Common myeloid progenitor, CD34-positive (primary cell): ENCODE measurements around the gene LENG8.
"Not testable (repeated sequence)": the region's sequence is repeated elsewhere in the genome, so short reads cannot be mapped to it uniquely, and the experiment has no call there.

Experiments
- CTCF ChIA-PET: fragments of 350-600 bp; sonication (Branson Sonifier 250); formaldehyde crosslinking; loops from one replicate; lab custom pipeline; 2021; ENCODE audit warnings: antibody characterized with exemption; lab: Charles Lee
- POLR2A ChIA-PET: fragments of 350-600 bp; sonication (Branson Sonifier 250); formaldehyde crosslinking; loops from one replicate; lab custom pipeline; 2021; ENCODE audit warnings: antibody characterized with exemption; lab: Charles Lee
- DNase-seq, 3 donors: peaks; one replicate each; pipeline versions ENCODE4 v3.0.0 to v3.0.0-alpha.2; 2013
- H3K27ac ChIP-seq, 2 experiments: 1 replicate in 1 of 2; 2 replicates in 1 of 2; pipeline ENCODE4 v1.7.0; 2013; ENCODE audit warnings: inconsistent platforms in 2 of 2, low read length in 2 of 2, mild to moderate bottlenecking in 2 of 2, low read depth in 1 of 2, moderate library complexity in 1 of 2; ENCODE audit not compliant: severe bottlenecking in 2 of 2, insufficient read depth in 1 of 2, poor library complexity in 1 of 2
- H3K27me3 ChIP-seq, 5 experiments: replicated peaks in 2 of 5; 1 replicate in 3 of 5; 2 replicates in 2 of 5; pipeline versions ENCODE4 v1.6.1 to v1.7.0; 2013; ENCODE audit warnings: low read length in 4 of 5, mild to moderate bottlenecking in 2 of 5, moderate library complexity in 2 of 5, inconsistent platforms in 1 of 5; ENCODE audit not compliant: insufficient read depth in 5 of 5, control insufficient read depth in 4 of 5
- H3K36me3 ChIP-seq, 4 experiments: 1 replicate in 2 of 4; 2 replicates in 2 of 4; pipeline versions ENCODE4 v1.6.1 to v1.7.0; 2013; ENCODE audit warnings: low read length in 3 of 4, control low read depth in 1 of 4, mild to moderate bottlenecking in 1 of 4; ENCODE audit not compliant: control insufficient read depth in 4 of 4, insufficient read depth in 4 of 4
- H3K4me1 ChIP-seq, 4 experiments: 1 replicate in 3 of 4; 2 replicates in 1 of 4; pipeline versions ENCODE4 v1.6.1 to v1.7.1; 2013; ENCODE audit warnings: low read length in 3 of 4, mild to moderate bottlenecking in 3 of 4, control low read depth in 1 of 4, inconsistent platforms in 1 of 4, moderate library complexity in 1 of 4; ENCODE audit not compliant: control insufficient read depth in 4 of 4, insufficient read depth in 4 of 4; ENCODE audit errors: control extremely low read depth in 1 of 4
- H3K4me3 ChIP-seq, 7 experiments: 1 replicate in 4 of 7; 2 replicates in 3 of 7; pipeline versions ENCODE4 v1.5.1 to v1.7.0; 2013; ENCODE audit warnings: mild to moderate bottlenecking in 7 of 7, low read length in 6 of 7, moderate library complexity in 6 of 7, inconsistent platforms in 2 of 7, low read depth in 2 of 7, control low read depth in 1 of 7; ENCODE audit not compliant: insufficient read depth in 4 of 7, control insufficient read depth in 1 of 7; ENCODE audit errors: extremely low read depth in 1 of 7
- H3K9me3 ChIP-seq, 5 experiments: 1 replicate in 4 of 5; 2 replicates in 1 of 5; pipeline versions ENCODE4 v1.6.1 to v1.7.1; 2013; ENCODE audit warnings: low read length in 4 of 5, mild to moderate bottlenecking in 2 of 5, inconsistent platforms in 1 of 5, low read depth in 1 of 5, moderate library complexity in 1 of 5; ENCODE audit not compliant: control insufficient read depth in 4 of 5, insufficient read depth in 2 of 5; ENCODE audit errors: control extremely low read depth in 1 of 5
- WGBS: methylation state at CpG from one replicate; pipeline ENCODE4 v1.1.5; 2013; ENCODE audit not compliant: insufficient coverage; 5-methylcytosine and 5-hydroxymethylcytosine counted together

The LENG8 gene

GRCh38 chr19:54439174-54439851 lies 9.7 kb upstream of the LENG8 start:
- no peaks in the 10 kb centered on the region for H3K9me3 ChIP-seq
- WGBS = 70% methylated on average over 10 of the region's 15 CpGs
- POLR2A ChIA-PET = no interaction called here
- DNase-seq = peak; percentile 47 to 71 (median 68)
- peaks cover 0 to 12% (median 2%) of the 10 kb centered on the region in 4 experiments for H3K4me1 ChIP-seq
- H3K27ac ChIP-seq = no peak overlapping the region
- H3K4me3 ChIP-seq = no peak overlapping the region
- peaks cover 0 to 8% (median 1%) of the 10 kb centered on the region in 4 experiments for H3K36me3 ChIP-seq
- peaks cover 0 to 4% (median 0%) of the 10 kb centered on the region in 5 experiments for H3K27me3 ChIP-seq
- CTCF ChIA-PET = interaction anchor here (0.6 to 5.0 kb wide), 15 partner anchors 10 to 450 kb away, joined by 3 to 45 read pairs (median 4); partner anchors contain the start of gene LENG8

DNA sequence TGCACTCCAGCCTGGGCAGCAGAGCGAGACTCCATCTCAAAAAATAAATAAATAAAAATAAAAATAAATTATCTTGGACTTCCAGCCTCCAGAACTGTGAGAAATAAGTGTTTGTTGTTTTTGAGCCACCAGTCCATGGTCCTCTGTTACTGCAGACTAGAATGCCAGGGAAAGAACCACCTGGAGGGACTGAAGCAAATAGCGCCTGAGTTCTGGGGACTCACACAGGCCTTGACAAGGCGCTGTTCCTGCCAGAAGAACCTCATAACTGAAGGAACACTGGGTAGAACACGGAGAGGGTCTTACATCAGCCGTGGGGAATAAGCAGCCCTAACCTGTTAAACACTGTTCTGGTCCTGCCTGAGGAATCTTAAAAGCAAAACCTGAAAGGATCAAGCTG lies 8.4 kb upstream of the LENG8 start:
- CTCF ChIA-PET = interaction anchor here (0.8 to 5.0 kb wide), 5 partner anchors 9 to 119 kb away, joined by 3 to 45 read pairs (median 4); partner anchors contain the start of gene LENG8
- Histone ChIP-seq H3K4me1 (peaks cover 0 to 3% (median under 1%) of the 10 kb centered on the region in 4 experiments), H3K36me3 (peaks cover 0 to 18% (median 10%) of the 10 kb centered on the region in 4 experiments), H3K27me3 (no peaks in the 10 kb centered on the region), H3K4me3 (no peak overlapping the region), H3K9me3 (no peaks in the 10 kb centered on the region), H3K27ac (no peak overlapping the region)
- DNase-seq = no peak
- POLR2A ChIA-PET = interaction anchor here (0.6 kb wide), 1 partner anchor 48 kb away, joined by 3 read pairs; no protein-coding TSS in a partner anchor
- 100% methylated on average over 4 of the region's 5 CpGs for WGBS

DNA sequence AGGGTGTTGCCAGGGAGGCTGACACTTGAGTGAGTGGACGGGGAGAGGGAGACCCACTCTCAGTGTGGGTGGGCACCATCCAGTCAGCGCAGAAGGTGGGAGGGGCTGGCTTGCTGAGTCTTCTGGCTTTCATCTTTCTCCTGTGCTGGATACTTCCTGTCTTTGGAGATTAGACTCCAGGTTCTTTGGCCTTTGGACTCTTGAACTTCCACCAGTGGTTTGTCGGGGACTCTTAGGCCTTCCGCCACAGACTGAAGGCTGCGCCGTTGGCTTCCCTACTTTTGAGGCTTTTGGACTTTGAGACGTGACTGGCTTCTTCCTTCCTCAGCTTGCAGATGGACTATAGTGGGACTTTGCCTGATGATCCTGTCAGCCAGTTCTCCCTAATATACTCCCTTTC lies 4.3 kb upstream of the LENG8 start:
- WGBS = 93% methylated on average over 7 of the region's 7 CpGs
- POLR2A ChIA-PET = interaction anchor here (0.6 to 0.7 kb wide), 2 partner anchors 58 to 66 kb away, joined by 3 to 5 read pairs; no protein-coding TSS in a partner anchor
- no peak overlapping the region for H3K27ac ChIP-seq
- CTCF ChIA-PET = interaction anchor here (1.0 to 1.4 kb wide), 2 partner anchors 9 to 53 kb away, joined by 3 read pairs; no protein-coding TSS in a partner anchor
- no peaks in the 10 kb centered on the region for H3K9me3 ChIP-seq
- no peak for DNase-seq
- no peak overlapping the region for H3K4me3 ChIP-seq
- peaks cover 8 to 19% (median 12%) of the 10 kb centered on the region in 4 experiments for H3K4me1 ChIP-seq
- no peaks in the 10 kb centered on the region for H3K27me3 ChIP-seq
- peaks cover 0 to 17% (median 13%) of the 10 kb centered on the region in 4 experiments for H3K36me3 ChIP-seq

- H3K9me3 ChIP-seq, DNase-seq, CTCF ChIA-PET, H3K27ac ChIP-seq, H3K4me3 ChIP-seq, H3K27me3 ChIP-seq, POLR2A ChIA-PET: not testable (repeated sequence)
- Histone ChIP-seq H3K4me1 (peaks cover 15 to 35% (median 23%) of the 10 kb centered on the region in 4 experiments), H3K36me3 (peaks cover 2 to 22% (median 14%) of the 10 kb centered on the region in 4 experiments)
- WGBS = 98% methylated on average over 9 of the region's 15 CpGs
These were observed 2.6 kb upstream of the LENG8 start for GRCh38 chr19:54446349-54446748.

GRCh38 chr19:54448040-54448773 lies 792 bp upstream of the LENG8 start:
- DNase-seq = peak; percentile 48 to 80 (median 65)
- Histone ChIP-seq H3K36me3 (peaks cover 9 to 40% (median 27%) of the 10 kb centered on the region in 4 experiments), H3K4me1 (peaks cover 15 to 37% (median 24%) of the 10 kb centered on the region in 4 experiments), H3K4me3 (peak overlapping the region; percentile 89 to 97 (median 93)), H3K9me3 (no peaks in the 10 kb centered on the region), H3K27ac (peak overlapping the region; percentile 90 to 95), H3K27me3 (no peaks in the 10 kb centered on the region)
- WGBS = 0% methylated on average over 25 of the region's 34 CpGs
- CTCF ChIA-PET = interaction anchor here (0.8 to 5.8 kb wide), 7 partner anchors 9 to 43 kb away, joined by 3 to 23 read pairs (median 4); no protein-coding TSS in a partner anchor
- POLR2A ChIA-PET = interaction anchor here (0.6 to 2.3 kb wide), 4 partner anchors 15 to 83 kb away, joined by 3 to 10 read pairs (median 5); partner anchors contain the start of genes LAIR1 and LENG9

DNA sequence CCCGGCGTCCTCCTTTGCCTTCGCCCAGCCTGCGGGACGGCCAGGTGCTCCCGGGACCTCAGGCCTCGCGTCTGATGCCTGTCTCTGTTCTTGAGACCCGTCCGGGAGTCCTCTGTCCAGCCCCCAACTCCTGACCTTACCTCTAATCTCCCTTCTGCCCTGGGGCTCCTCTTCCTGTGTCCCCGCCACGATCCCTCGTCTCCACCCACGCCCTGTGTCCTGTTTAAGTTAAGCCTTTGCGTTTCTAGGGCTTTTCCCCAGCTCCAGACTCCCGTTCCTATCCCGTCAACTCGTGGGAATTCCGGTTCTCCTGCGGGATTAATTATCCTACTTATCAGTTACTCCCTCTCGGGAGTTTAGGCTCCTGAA lies 686 bp downstream of the LENG8 start:
- no peak for DNase-seq
- ChIA-PET CTCF (interaction anchor here (2.7 to 5.8 kb wide), 2 partner anchors 10 to 13 kb away, joined by 7 to 23 read pairs; no protein-coding TSS in a partner anchor), POLR2A (interaction anchor here (0.5 to 2.3 kb wide), 2 partner anchors 12 to 13 kb away, joined by 3 to 10 read pairs; partner anchors contain the start of gene LENG9)
- peak overlapping the region; percentile 90 to 95 for H3K27ac ChIP-seq
- no peaks in the 10 kb centered on the region for H3K27me3 ChIP-seq
- H3K4me1 ChIP-seq = peaks cover 15 to 37% (median 24%) of the 10 kb centered on the region in 4 experiments
- peaks cover 13 to 53% (median 40%) of the 10 kb centered on the region in 4 experiments for H3K36me3 ChIP-seq
- WGBS = 2% methylated on average over 21 of the region's 21 CpGs
- no peaks in the 10 kb centered on the region for H3K9me3 ChIP-seq
- peak overlapping the region; percentile 85 to 97 (median 93) for H3K4me3 ChIP-seq
